Activated naive CD4-positive, alpha-beta T cell treated with Interleukin-2 at 50 U/mL for 16 hours (primary cell): Measurements from ENCODE around the gene CDK2.

Experiments
- DNase-seq: peaks from one replicate; pipeline ENCODE4 v3.0.0-alpha.2; 2020

The CDK2 gene

DNA sequence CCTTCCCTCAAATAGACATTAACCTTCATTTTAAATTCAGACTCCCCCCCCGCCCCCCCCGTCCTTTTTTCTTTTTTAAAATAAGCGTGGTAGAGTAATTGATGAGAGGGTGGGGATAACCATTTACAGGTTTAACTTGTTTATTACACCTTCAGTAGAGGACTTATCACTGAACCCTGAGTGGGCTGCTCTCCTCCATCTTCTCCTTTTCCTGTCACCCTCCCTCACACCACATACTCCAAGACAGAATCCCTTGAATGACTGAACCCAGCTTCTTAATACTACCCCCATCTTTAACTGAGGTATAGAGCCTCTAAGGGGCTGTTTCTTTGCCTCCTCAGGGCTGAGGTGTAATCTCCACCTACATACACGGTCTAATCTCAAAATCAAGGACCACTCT, 50.6 kb downstream of the CDK2 start:
- DNase-seq = no peak

DNA sequence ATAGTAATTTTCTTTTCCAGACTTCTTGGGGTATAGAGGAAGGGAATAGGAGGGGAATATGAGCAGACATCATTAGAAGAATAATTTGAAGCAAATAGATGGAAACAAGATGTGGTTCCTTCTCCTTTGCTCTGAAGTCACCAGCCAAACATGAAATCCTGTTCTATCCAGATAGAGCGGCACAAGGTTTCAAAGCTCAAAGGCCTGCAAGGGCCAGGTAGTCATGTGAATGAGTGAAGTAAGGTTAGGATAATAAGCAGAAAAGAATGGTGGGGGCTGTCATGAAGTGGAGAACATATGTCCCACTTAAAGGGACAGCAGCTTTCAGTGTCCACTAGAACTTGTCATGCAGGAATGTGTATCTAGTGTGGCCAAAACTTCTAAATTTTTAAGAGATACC, 51.7 kb downstream of the CDK2 start:
- no peak for DNase-seq

DNA sequence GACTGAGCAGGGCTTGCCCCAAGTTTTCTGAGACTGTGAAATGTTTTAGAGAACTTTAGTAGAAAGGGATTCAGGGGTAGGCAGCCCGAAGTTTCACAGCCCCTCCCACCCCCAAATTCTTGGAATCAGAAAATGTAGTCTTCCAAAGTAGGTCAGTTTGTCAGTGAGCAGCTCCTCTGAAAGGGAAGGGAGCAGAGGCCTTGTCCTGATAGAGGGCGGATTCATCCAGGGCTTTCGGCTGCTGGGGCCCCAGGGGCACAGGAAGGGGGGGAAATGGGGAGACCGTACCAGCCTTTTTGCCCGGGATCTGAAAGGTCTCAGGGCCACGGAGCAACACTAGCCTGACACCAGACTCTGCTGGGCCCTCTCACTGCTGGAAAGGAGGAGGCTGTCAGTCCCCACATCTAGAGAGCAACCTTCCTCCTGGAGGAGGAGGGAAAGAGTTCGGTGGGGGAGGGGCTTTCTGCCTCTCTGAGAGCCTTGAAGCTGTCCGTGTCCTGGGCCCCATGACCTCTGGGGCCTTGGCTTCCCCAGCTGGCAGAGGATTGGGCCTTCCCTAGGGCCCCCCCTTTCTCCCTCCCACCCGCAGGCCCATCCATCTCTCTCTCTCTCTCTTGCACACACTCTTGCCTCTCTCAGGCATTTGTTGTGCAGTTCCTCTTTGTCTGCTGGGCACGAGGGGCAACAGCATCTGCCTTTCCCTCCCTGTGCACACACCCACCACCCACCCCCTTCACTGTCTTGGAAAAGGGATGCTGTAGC, 54.0 kb downstream of the CDK2 start, which contains the start of gene IKZF4:
TSS of gene IKZF4 (plus strand) at position 621 of the 762 bp plus-strand sequence. CDS start 451 bp downstream, outside the sequence.
- DNase-seq = peak; percentile 18

DNA sequence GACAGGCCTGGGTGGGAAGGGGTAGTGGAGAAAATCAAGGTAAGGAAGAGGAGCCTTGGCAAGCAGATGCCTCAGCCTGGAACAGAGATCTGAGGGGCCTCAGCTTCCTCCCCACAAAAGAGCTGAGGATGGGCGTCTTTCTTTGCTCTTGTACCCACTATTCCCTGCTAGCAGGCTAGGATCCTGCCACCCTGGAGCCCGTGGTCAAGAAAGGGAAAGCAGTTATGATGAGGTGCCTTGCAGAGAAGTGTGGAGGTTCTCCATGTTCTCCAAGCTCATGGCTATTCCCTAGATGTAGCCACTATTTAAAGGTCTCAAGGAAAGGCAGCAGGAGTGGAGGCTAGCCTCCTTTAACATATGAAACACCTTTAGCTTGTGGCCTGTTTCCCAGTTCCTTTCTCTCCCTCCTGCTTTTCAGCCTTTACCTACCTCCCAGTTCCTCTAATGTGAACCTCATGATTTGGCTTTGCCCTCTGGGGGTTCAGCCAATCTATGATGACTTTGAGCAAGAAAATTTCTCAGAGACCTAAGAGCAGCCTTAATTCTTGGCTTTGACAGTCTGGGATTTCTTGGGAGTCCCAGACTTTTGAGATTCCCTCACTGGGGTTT, 55.4 kb downstream of the CDK2 start:
- DNase-seq = no peak
